Measurements from ENCODE around the gene INF2. TPM values are rescaled to one million over a fixed set of nuclear protein-coding genes. Genes with fewer than 3 reads are reported as not detected.

INF2 gene
- total RNA-seq, 1 donor from 2014 or later = 14.6 TPM

- Histone ChIP-seq H3K9me3 (ENCODE audit: control insufficient read depth in 3 of 3, low read length in 3 of 3) (no peaks in the 10 kb centered on the region), H3K4me3 (ENCODE audit: low read length in 3 of 3) (peak overlapping the region; percentile 56 to 68 (median 60)), H3K4me1 (ENCODE audit: control insufficient read depth in 3 of 3, insufficient read depth in 3 of 3, low read length in 3 of 3) (peaks cover 40 to 64% (median 56%) of the 10 kb centered on the region in 3 donors), H3K9ac (ENCODE audit: low read depth in 1 of 3, low read length in 3 of 3) (peak overlapping the region; percentile 73 to 77 (median 76)), H3K27ac (ENCODE audit: low read depth, low read length) (peak overlapping the region; percentile 77), H3K36me3 (ENCODE audit: control insufficient read depth in 3 of 3, insufficient read depth in 3 of 3, low read length in 3 of 3) (no peaks in the 10 kb centered on the region), H3K27me3 (ENCODE audit: control insufficient read depth in 3 of 3, insufficient read depth in 3 of 3, low read length in 3 of 3) (peaks cover 0 to 2% (median 0%) of the 10 kb centered on the region in 3 donors)
These were observed 811 bp upstream of the INF2 start for GRCh38 chr14:104688505-104689108.

- Histone ChIP-seq H3K36me3 (ENCODE audit: control insufficient read depth in 3 of 3, insufficient read depth in 3 of 3, low read length in 3 of 3) (no peaks in the 10 kb centered on the region), H3K4me3 (ENCODE audit: low read length in 3 of 3) (peak overlapping the region; percentile 71 to 83 (median 73)), H3K9ac (ENCODE audit: low read depth in 1 of 3, low read length in 3 of 3) (peak overlapping the region; percentile 76 to 83 (median 83)), H3K9me3 (ENCODE audit: control insufficient read depth in 3 of 3, low read length in 3 of 3) (no peaks in the 10 kb centered on the region), H3K4me1 (ENCODE audit: control insufficient read depth in 3 of 3, insufficient read depth in 3 of 3, low read length in 3 of 3) (peaks cover 46 to 74% (median 67%) of the 10 kb centered on the region in 3 donors), H3K27me3 (ENCODE audit: control insufficient read depth in 3 of 3, insufficient read depth in 3 of 3, low read length in 3 of 3) (peaks cover 0 to 2% (median 0%) of the 10 kb centered on the region in 3 donors), H3K27ac (ENCODE audit: low read depth, low read length) (peak overlapping the region; percentile 58)
These were observed 678 bp downstream of the INF2 start for GRCh38 chr14:104689881-104690711.

GRCh38 chr14:104690861-104691455 is 1.5 kb downstream of the INF2 start:
- H3K9ac ChIP-seq (ENCODE audit: low read depth in 1 of 3, low read length in 3 of 3) = peak overlapping the region in 2 of 3 donors; percentile 83
- H3K27ac ChIP-seq (ENCODE audit: low read depth, low read length) = no peak overlapping the region
- H3K9me3 ChIP-seq (ENCODE audit: control insufficient read depth in 3 of 3, low read length in 3 of 3) = no peaks in the 10 kb centered on the region
- H3K36me3 ChIP-seq (ENCODE audit: control insufficient read depth in 3 of 3, insufficient read depth in 3 of 3, low read length in 3 of 3) = no peaks in the 10 kb centered on the region
- peaks cover 52 to 81% (median 74%) of the 10 kb centered on the region in 3 donors for H3K4me1 ChIP-seq (ENCODE audit: control insufficient read depth in 3 of 3, insufficient read depth in 3 of 3, low read length in 3 of 3)
- peak overlapping the region; percentile 71 to 83 (median 73) for H3K4me3 ChIP-seq (ENCODE audit: low read length in 3 of 3)
- H3K27me3 ChIP-seq (ENCODE audit: control insufficient read depth in 3 of 3, insufficient read depth in 3 of 3, low read length in 3 of 3) = peaks cover 0 to 2% (median 0%) of the 10 kb centered on the region in 3 donors

- Histone ChIP-seq H3K36me3 (ENCODE audit: control insufficient read depth in 3 of 3, insufficient read depth in 3 of 3, low read length in 3 of 3) (peaks cover 0 to 4% (median 0%) of the 10 kb centered on the region in 3 donors), H3K9me3 (ENCODE audit: control insufficient read depth in 3 of 3, low read length in 3 of 3) (no peaks in the 10 kb centered on the region), H3K4me3 (ENCODE audit: low read length in 3 of 3) (peak overlapping the region in 1 of 3 donors; percentile 54), H3K4me1 (ENCODE audit: control insufficient read depth in 3 of 3, insufficient read depth in 3 of 3, low read length in 3 of 3) (peaks cover 57 to 84% (median 76%) of the 10 kb centered on the region in 3 donors), H3K9ac (ENCODE audit: low read depth in 1 of 3, low read length in 3 of 3) (peak overlapping the region in 1 of 3 donors; percentile 33), H3K27me3 (ENCODE audit: control insufficient read depth in 3 of 3, insufficient read depth in 3 of 3, low read length in 3 of 3) (peaks cover 0 to 2% (median 0%) of the 10 kb centered on the region in 3 donors), H3K27ac (ENCODE audit: low read depth, low read length) (no peak overlapping the region)
These were observed 2.3 kb downstream of the INF2 start for GRCh38 chr14:104691546-104692260.

- no peaks in the 10 kb centered on the region for H3K9me3 ChIP-seq (ENCODE audit: control insufficient read depth in 3 of 3, low read length in 3 of 3)
- peak overlapping the region in 1 of 3 donors; percentile 16 for H3K9ac ChIP-seq (ENCODE audit: low read depth in 1 of 3, low read length in 3 of 3)
- H3K27me3 ChIP-seq (ENCODE audit: control insufficient read depth in 3 of 3, insufficient read depth in 3 of 3, low read length in 3 of 3) = peaks cover 0 to 2% (median 0%) of the 10 kb centered on the region in 3 donors
- H3K27ac ChIP-seq (ENCODE audit: low read depth, low read length) = no peak overlapping the region
- no peak overlapping the region for H3K4me3 ChIP-seq (ENCODE audit: low read length in 3 of 3)
- H3K4me1 ChIP-seq (ENCODE audit: control insufficient read depth in 3 of 3, insufficient read depth in 3 of 3, low read length in 3 of 3) = peaks cover 56 to 84% (median 79%) of the 10 kb centered on the region in 3 donors
- peaks cover 0 to 4% (median 0%) of the 10 kb centered on the region in 3 donors for H3K36me3 ChIP-seq (ENCODE audit: control insufficient read depth in 3 of 3, insufficient read depth in 3 of 3, low read length in 3 of 3)
These were observed 3.0 kb downstream of the INF2 start for GRCh38 chr14:104692261-104692938.

- H3K4me1 ChIP-seq (ENCODE audit: control insufficient read depth in 3 of 3, insufficient read depth in 3 of 3, low read length in 3 of 3) = peaks cover 56 to 84% (median 79%) of the 10 kb centered on the region in 3 donors
- no peak overlapping the region for H3K27ac ChIP-seq (ENCODE audit: low read depth, low read length)
- H3K36me3 ChIP-seq (ENCODE audit: control insufficient read depth in 3 of 3, insufficient read depth in 3 of 3, low read length in 3 of 3) = peaks cover 0 to 6% (median 0%) of the 10 kb centered on the region in 3 donors
- peaks cover 0 to 7% (median 0%) of the 10 kb centered on the region in 3 donors for H3K27me3 ChIP-seq (ENCODE audit: control insufficient read depth in 3 of 3, insufficient read depth in 3 of 3, low read length in 3 of 3)
- no peaks in the 10 kb centered on the region for H3K9me3 ChIP-seq (ENCODE audit: control insufficient read depth in 3 of 3, low read length in 3 of 3)
- peak overlapping the region in 1 of 3 donors; percentile 16 for H3K9ac ChIP-seq (ENCODE audit: low read depth in 1 of 3, low read length in 3 of 3)
- H3K4me3 ChIP-seq (ENCODE audit: low read length in 3 of 3) = no peak overlapping the region
These were observed 3.5 kb downstream of the INF2 start for GRCh38 chr14:104692939-104693315.

GRCh38 chr14:104693482-104694431 is 4.3 kb downstream of the INF2 start:
- H3K4me3 ChIP-seq (ENCODE audit: low read length in 3 of 3) = no peak overlapping the region
- H3K9ac ChIP-seq (ENCODE audit: low read depth in 1 of 3, low read length in 3 of 3) = peak overlapping the region in 1 of 3 donors; percentile 16
- peaks cover 55 to 82% (median 76%) of the 10 kb centered on the region in 3 donors for H3K4me1 ChIP-seq (ENCODE audit: control insufficient read depth in 3 of 3, insufficient read depth in 3 of 3, low read length in 3 of 3)
- peaks cover 0 to 10% (median 0%) of the 10 kb centered on the region in 3 donors for H3K27me3 ChIP-seq (ENCODE audit: control insufficient read depth in 3 of 3, insufficient read depth in 3 of 3, low read length in 3 of 3)
- peaks cover 0 to 6% (median 0%) of the 10 kb centered on the region in 3 donors for H3K36me3 ChIP-seq (ENCODE audit: control insufficient read depth in 3 of 3, insufficient read depth in 3 of 3, low read length in 3 of 3)
- no peak overlapping the region for H3K27ac ChIP-seq (ENCODE audit: low read depth, low read length)
- no peaks in the 10 kb centered on the region for H3K9me3 ChIP-seq (ENCODE audit: control insufficient read depth in 3 of 3, low read length in 3 of 3)

GRCh38 chr14:104694475-104694950 is 5.1 kb downstream of the INF2 start:
- peaks cover 59 to 85% (median 76%) of the 10 kb centered on the region in 3 donors for H3K4me1 ChIP-seq (ENCODE audit: control insufficient read depth in 3 of 3, insufficient read depth in 3 of 3, low read length in 3 of 3)
- peaks cover 0 to 6% (median 0%) of the 10 kb centered on the region in 3 donors for H3K36me3 ChIP-seq (ENCODE audit: control insufficient read depth in 3 of 3, insufficient read depth in 3 of 3, low read length in 3 of 3)

More at GRCh38 chr14:104694475-104694950, 5.1 kb downstream of the INF2 start:
- H3K27ac ChIP-seq (ENCODE audit: low read depth, low read length) = peak overlapping the region; percentile 19
- peak overlapping the region in 2 of 3 donors; percentile 10 to 45 for H3K9ac ChIP-seq (ENCODE audit: low read depth in 1 of 3, low read length in 3 of 3)
- no peaks in the 10 kb centered on the region for H3K9me3 ChIP-seq (ENCODE audit: control insufficient read depth in 3 of 3, low read length in 3 of 3)
- H3K4me3 ChIP-seq (ENCODE audit: low read length in 3 of 3) = no peak overlapping the region
- peaks cover 0 to 12% (median 0%) of the 10 kb centered on the region in 3 donors for H3K27me3 ChIP-seq (ENCODE audit: control insufficient read depth in 3 of 3, insufficient read depth in 3 of 3, low read length in 3 of 3)
